H4 (cell line): Measurements from ENCODE around the gene FGFR4. TPM values are rescaled to one million over a fixed set of nuclear protein-coding genes. Genes with fewer than 3 reads are reported as not detected.
A peak's percentile ranks its signal among the peaks of the same experiment; 100 is the strongest.
"Not testable (repeated sequence)": the region's sequence is repeated elsewhere in the genome, so short reads cannot be mapped to it uniquely, and the experiment has no call there.

Source experiments
- DNase-seq: peaks from one replicate; pipeline ENCODE4 v3.0.0-alpha.2; 2015; ENCODE audit warnings: low spot score
- total RNA-seq: library from RNA; depleted of rRNA; stranded (reverse); fragments of >200 nt; shearing (Covaris generic); gene quantifications from 2 replicates; pipeline ENCODE4 v1.2.3, GENCODE V29; 2014; rRNA removed

FGFR4 gene
- 11.4 and 16.9 TPM in 2 replicates for total RNA-seq

DNA sequence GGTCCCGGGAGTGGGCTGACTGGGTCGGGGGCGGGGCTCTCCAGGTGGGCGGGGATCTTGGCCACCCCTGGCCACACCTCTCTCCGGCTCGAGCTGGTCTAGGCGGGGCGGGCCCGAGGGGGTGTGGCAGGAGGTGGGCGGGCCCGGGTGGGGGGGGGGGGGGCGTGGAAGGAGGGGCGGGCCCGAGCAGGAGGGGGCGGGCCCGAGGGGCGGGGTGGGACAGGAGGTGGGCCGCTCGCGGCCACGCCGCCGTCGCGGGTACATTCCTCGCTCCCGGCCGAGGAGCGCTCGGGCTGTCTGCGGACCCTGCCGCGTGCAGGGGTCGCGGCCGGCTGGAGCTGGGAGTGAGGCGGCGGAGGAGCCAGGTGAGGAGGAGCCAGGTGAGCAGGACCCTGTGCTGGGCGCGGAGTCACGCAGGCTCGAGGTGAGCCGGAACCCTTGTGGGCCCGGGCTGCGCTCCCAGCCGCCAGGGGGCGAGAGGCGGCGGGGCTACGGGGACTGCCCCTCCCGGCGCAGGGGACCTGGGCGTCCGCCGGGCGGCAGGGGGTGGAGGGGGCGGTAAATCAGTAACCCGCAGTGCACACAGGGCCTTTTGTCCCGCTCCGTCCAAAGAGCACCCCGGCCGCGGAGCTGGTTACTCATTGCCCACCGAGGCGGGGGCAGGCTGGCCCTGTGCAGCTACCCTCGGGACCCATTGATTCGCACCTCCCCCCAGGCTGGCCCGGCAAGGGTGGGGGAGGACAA lies at the start of gene FGFR4:
FGFR4 (plus strand) TSS at position 262 of the 744 bp plus-strand sequence. CDS start 2,688 bp downstream, outside the sequence.
- peak; percentile 56 for DNase-seq

DNA sequence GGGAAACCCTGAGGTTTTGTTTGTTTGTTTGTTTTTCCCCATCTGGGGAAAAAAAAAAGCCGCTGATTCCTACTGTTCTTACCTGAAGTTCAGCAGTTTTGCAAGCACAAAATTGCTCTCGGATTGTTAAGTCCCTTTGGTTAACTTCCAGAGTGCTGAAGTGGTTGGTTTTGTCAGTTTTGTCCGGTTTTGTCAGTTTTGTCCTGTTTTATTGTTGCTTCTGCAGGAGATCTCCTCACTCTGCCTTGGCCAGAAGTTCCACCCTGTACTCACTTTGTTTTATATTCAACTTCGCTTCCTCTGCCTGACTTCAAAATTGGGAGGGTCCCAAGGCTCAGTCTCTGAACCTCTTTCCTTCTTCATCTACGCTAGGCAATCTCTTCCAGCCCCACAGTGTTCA lies 49.8 kb upstream of the FGFR4 start:
- no peak for DNase-seq

DNA sequence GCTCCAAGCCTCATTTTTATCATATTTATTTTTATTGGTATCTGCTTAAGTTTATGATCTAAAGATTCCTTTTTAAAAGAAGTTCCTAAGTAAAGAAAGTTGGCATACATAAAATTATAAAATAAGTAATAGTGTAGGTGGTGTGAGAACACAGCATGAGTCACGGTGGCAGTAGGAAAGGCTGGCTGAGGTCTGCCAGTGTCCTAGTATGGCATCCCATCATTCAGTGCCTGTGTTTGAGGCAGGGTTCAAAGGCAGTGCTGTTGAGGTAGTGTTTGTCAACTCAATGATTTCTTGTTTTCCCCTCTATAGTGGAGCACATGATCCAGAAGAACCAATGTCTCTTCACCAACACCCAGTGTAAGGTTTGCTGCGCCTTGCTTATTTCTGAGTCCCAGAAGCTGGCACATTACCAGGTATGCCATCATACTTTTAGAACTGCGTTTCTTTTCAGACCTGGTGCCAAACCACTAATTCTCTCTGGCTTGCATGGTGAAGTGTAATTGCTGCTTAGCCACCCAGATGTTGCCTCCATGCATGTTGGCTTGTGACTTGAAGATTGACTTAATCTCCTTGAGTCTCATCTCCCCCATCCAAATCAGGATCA lies 45.8 kb upstream of the FGFR4 start:
- DNase-seq, result peak; percentile 88

DNA sequence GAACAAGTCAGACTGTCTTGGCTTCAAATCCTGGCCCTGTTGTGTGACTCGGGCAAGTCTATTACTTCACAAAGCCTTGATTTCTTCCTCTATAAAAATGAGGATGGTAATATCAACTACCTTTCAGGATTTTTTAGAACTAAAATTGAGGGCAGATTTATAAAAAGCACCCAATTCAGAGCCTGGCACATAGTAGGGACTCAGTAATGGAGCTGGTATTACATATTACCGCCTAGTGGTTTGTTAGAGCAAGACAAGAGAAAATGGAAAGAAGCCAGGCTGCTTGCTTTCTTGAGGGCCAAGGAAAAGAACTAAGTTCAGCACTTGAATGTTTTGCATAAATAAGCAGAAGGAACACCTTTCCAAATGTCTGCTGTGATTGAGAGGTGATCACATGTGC lies 44.8 kb upstream of the FGFR4 start:
- no peak for DNase-seq

DNA sequence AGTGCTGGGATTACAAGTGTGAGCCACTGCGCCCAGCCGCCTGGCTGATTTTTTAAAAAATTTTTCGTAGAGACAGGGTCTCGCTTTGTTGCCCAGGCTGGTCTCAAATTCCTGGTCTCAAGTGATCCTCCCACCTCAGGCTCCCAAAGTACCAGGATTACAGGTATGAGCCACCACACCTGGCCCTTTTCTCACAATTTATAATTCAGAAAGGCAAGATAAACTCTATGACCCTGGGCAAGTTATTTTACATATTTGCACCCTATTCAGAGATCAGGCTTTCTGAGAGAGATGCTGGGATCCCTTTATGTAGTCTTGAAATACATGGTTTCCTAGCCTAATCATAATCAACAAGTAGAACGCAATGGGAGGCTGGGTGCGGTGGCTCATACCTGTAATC lies 43.6 kb upstream of the FGFR4 start:
- DNase-seq, result no peak

DNA sequence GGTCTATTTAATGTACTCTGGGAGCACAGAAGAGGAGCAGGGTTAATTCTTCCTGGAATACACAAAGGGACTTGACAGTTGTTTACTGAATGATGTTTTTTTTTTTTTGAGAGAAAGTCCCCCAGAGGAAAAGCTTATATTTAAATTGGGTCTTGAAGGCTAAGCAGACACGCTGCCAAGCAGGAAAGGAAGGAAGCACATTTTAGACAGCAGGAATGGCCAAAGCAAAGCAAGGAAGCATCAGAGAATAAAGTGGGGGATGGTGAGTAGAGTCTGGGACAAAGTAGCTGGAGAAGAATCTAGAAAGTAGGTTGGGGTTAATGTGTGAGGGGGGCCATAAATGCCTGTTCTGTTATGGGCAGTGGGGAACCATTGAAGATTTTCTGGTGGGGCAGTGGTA lies 42.8 kb upstream of the FGFR4 start:
- no peak for DNase-seq

DNA sequence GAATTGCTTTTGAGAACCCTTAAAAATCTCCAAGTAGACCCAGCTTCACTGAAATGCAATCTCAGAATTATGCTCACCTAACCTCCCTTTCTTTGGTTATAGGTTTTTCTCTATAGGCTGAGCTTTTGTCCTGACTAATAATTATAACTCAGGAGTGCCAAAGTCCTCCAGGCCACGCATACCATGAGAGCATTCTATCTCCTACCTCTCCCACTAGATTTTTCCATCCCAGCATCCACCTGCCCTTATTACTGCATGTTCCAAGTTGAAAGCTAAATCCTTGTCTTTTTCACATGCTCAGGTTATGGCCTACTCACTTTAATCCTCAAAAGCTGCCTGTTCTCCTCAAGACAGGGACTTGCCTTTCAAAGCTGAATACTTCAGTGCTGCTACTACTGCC lies 42.1 kb upstream of the FGFR4 start:
- DNase-seq, result no peak

DNA sequence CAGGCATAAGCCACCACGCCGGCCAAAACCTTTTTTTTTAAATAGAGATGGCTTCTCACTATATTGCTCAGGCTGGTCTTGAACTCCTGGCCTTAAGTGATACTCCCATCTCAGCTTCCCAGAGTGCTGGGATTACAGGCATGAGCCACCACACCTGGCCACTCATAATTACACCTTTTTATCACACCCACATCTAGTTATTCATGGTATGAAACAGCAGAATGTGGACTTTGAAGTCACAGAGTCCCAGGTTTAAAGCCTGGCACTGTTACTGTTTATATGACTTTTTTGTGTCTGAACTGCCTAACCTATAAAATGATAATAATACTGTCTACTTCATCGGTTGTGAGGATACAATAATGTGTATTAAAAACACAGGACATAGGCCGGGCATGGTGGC lies 41.1 kb upstream of the FGFR4 start:
- no peak for DNase-seq

DNA sequence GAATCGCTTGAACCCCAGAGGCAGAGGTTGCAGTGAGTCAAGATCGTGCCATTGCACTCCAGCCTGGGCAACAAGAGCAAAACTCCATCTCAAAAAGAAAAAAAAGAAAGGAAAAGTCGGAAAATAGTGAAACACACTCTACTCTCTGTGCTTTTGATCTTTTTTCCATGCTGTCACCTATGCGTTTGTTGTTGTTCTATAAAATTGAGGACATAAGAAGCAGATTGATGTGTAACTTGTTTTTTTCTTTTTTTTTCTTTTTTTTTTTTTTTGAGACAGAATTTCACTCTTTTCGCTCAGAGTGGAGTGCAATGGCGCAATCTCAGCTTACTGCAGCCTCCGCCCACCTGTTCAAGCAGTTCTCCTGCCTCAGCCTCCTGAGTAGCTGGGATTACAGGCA lies 38.2 kb upstream of the FGFR4 start:
- DNase-seq, result not testable (repeated sequence)

DNA sequence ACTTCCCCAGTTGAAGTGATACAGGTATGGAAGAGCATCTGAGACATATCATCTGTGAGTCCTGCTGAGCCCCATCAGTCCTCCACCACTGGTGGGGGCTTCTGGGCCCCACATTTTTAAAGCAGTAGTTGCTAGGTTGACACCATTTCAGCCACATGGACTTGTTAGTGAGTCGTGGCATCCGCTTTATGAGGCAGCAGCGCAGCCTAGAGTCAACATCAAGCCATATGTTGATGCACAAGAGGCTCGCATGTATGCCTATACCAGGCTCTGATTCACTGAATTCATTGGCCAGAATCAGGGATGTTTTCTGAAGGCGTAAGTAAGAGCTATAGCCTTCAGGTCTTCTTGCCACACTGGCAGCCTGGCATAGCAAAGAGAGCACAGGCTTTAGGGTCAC lies 37.4 kb upstream of the FGFR4 start:
- no peak for DNase-seq

DNA sequence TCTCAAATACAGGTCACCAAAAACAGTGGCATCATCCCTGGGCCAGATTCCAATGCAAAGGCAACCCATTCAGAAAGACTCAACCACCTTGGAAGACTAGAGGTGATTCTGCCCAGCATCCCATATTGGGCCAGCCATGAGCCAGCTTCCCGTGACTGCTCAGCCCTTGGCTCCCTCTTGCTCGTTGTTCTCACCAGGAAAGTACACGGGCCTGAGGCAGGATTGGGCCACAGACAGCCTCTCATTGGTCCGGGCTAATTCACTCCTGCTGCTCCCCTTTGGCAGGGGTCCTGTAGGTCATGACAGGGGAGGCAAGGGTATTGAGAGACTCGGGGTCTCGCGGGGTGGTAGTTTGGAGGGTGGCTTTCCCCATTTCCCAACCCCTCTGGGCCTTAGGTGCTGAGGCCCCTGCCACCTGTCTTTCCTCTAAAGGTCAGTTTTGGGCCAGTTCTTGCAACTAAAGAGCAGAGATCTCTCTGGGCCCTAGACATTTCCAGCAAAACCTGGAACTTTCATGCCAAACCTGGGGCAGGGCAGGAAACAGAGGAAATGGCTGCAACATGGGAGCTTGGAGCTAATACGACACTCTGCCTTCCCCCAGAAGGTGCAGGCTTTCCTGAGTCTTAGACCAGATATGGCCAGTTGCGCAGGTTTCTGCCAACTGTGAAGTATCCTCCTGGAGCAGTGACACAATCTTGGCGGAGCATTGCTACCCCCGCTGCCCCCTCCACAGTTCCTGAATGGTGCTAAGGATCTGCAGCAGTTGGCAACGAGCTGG lies 22.0 kb upstream of the FGFR4 start:
- no peak for DNase-seq

DNA sequence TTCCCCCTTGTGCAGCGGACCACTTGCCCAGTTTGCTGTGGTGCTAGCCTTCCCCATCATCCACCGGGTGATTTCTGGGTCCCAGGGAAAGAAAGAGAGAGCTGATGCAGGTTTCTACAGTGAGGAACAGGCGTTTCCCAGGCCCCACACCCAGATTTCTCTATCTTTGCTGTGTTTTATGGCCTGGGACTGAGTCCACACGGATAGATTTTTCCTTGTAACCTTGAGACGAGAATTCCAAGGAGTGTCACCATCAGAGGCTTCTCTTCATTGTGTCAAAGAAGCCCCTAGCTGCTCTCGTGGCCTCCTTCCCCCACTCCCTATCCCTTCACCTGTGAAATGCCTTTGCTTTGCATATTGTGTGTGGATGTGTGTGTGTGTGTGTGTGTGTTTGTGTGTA lies 21.2 kb upstream of the FGFR4 start:
- no peak for DNase-seq

DNA sequence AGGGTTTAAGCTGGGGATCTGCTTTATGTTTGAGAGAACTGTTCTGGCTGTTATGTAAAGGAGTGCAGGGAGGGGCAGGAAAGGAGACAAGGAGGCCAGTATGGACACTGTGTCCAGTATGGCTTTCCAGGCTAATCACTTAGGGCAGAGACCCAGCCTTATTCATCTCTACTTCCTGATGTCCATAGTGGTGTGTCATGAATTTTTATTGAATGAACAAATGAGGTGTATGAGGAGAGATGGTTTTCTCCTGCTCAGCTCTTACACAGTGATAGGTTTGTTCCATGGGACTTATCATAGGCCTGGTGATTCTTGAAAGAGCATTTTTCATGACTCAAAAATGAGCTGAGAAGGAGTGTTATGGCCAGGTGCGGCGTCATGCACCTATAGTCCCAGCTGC lies 20.5 kb upstream of the FGFR4 start:
- DNase-seq, result no peak

DNA sequence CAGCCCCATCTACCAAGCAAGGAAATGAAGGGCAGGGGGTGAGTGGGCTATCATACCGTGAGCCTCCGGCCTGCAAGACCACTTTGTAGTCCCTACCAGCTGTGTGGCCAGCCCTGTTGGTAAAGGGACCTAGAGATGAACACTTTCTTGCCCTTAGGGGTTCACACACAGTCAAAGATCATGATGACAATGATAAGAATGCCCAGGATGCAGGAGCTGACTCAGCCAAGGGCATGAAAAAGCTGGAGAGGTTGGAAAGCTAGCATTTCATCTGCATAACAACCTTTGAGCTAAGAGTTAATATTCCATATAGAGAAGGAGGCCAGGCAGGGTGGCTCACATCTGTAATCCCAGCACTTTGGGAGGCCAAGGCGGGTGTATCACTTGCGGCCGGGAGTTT lies 19.2 kb upstream of the FGFR4 start:
- DNase-seq, result no peak

DNA sequence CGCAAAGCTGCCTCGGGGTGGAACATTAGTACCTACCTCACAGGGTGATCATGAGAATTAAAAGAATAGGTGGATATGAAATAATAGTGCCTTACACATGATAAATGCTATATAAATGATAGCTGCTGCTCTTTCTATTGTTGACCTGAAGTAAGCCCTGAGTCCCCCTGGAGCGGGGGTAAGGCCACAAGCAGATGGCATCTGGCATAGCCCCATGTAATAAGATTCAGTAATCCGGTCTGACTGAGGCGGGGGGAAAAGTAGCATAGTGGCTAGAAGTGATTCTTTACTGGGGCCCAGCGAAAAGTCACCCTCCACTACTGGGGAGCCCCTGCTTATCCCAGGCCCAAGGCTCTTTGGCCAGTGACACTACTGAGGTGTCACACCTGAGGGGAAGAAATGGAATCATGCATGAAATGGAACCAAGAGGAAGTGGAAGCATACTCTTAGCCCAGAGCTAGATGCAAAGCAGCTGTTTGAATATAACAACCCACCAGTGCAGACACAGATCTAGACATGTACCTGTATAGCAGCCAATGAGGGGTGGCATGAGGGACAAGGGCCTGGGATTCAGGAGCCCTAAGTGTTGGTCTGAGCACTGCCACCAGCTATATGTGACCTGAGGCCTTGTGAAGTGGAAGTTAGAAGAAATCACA lies 16.1 kb upstream of the FGFR4 start:
- DNase-seq, result no peak

DNA sequence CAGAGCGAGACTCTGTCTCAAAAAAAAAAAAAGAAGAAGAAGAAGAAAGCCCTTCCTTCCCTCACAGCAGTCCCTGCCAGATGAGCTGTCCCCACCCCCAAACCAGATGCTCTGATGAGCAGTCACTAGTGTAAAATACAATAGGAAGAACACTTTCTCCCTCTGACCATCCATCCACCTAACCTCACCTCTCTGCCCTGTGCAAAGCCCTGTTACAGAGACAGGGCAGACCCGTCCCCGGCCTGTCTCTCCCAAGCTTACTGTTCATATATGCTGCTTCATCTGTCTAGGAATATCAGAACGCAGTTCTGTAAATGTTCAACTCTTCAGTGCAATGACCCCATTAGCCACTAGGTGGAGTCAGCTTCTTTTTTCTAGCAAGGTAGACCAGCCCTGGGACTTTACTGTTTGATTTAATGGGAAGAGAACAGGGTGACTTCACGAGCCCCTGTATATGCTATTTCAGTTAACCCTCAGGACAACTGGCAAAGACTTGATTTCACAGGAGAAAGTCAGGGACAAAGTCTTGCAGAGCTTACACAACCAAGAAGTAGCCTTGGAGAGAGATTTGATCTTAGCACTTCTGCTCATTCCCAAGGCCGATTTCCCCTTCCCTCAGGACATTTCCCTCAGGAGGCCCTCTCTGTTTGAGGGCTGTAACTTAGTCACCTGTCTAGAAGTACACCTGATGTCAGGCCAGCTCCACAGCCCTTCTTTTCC lies 14.9 kb upstream of the FGFR4 start:
- peak; percentile 80 for DNase-seq

DNA sequence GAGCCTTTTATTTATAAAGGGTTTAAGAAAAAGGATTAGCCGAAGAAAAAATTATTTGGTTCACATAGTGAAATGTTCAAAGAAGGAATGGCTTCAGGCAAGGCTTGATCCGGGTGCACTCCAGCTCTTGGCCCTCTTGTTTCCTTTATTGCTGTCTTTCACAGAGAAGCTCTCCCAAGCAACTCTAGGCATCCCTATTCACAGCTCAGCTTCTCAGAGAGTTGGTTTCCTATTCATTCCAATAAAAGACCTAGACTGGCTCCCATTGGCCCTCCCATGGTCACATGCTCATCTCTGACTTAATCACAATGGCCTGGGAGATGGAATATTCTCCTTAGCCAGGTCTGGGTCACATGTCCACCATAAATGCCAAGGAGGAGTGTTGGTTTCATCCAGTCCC lies 9.4 kb upstream of the FGFR4 start:
- DNase-seq, result no peak

DNA sequence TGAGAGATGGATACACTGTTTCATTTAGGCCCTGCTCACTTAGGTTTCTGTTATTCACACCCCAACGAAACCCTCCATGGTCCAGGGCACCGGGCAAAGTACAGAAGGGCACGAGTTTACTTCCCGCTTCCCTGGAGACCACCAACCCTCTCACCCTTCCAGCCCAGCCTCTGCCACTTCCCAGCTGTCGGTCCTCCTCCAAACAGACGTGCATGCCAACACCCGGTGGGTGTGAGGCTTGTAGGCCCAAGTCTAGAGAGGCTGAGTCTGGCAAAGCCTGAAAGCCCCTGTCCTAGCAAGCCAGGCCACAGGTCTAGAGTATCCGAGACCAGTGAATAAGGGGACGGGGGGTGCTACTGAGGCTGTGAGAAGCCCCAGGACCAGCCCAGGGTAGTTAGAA lies 7.1 kb upstream of the FGFR4 start:
- DNase-seq, result no peak

DNA sequence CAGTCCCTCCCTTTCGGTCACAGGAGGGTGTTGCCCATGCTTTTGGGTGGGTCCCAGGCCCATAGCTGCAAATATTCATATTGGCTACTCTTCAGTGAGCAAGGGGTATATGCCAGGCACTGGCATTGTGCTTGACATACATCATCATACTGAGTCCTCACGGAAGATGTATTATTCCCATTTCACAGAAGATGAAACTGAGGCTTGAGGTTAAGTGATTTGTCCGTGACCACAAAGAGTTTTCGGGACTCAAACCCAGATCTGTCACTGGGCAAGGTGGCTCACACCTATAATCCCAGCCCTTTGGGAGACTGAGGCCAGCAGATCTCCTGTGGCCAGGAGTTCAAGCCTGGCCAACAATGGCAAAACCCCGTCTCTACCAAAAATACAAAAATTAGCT lies 6.5 kb upstream of the FGFR4 start:
- DNase-seq, result no peak

DNA sequence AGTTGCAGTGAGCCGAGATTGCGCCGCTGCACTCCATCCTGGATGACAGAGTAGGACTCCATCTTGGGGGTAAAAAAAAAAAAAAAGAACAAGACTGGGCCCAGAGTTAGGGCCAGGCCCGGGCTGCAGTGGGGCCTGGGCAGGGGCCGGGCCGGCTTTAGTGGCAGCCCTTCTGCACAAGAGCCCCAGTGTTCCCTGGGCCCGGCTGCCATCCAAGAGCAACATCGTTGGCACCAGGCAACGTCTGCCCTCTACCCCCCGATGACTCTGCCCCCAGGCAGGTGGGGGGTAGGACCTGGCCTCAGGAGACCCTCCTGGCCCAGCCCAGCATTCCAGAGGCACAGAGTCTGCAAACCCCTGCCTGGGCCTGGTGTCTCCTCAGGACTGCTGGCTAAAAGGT lies 4.9 kb upstream of the FGFR4 start:
- no peak for DNase-seq

DNA sequence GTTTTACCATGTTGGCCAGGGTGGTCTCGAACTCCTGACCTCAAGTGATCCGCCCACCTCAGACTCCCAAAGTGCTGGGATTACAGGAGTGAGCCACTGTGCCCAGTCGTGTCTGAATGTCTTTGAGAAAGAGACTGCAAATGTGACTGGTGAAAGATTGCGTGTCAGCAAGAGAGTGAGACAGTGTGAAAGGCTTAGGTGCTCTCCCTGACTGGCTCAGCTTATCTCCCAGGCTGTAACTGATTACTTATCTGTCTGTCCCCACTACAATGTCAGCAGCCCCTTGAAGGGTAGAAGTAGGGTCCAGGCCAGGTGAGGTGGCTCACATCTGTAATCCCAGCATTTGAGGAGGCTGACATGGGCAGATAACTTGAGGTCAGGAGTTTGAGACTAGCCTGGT lies 3.4 kb upstream of the FGFR4 start:
- DNase-seq, result no peak

DNA sequence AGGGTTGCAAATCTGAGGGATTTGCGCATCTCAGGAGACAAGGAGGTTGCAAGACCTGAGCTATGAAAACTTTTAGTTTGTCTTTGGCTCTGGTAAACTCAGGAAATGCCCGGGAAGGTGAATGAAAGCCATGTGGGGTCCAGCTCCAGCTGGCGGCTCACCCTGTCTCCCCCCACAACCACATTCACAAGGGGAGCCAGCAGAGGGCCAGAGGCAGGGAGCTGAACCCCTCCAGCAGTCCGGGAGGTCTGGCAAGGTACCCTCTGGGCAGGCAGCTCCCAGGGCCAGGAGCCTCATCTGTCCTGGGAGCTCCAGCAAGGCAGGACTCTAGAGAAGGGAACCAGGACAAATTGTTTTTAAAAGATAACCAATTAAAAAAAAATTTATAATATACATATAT lies 2.5 kb upstream of the FGFR4 start:
- DNase-seq, result no peak
